Lung (tissue), 12 donors: Measurements from ENCODE around the gene ZNF460. TPM values are rescaled to one million over a fixed set of nuclear protein-coding genes. Genes with fewer than 3 reads are reported as not detected.

Source experiments
- ATAC-seq: fragments of 200-7000 bp; cut with Tn5 transposase; one replicate; pipeline ENCODE4 v1.9.1; 2020; ENCODE audit warnings: moderate number of reproducible peaks; ENCODE audit not compliant: insufficient read depth, low FRiP score
- DNase-seq, 3 donors: peaks; one replicate each; pipeline ENCODE4 v3.0.0-alpha.2; 2013 to 2017
- H3K27ac ChIP-seq, 2 donors: one replicate each; pipeline ENCODE4 v1.5.1; 2013; ENCODE audit warnings: mild to moderate bottlenecking in 2 of 2, moderate library complexity in 2 of 2, control low read depth in 1 of 2, inconsistent platforms in 1 of 2, low read depth in 1 of 2, low read length in 1 of 2
- H3K27me3 ChIP-seq, 3 donors: one replicate each; pipeline ENCODE4 v1.5.1; 2013; ENCODE audit warnings: low read length in 2 of 3; ENCODE audit not compliant: control insufficient read depth in 3 of 3, insufficient read depth in 3 of 3
- H3K36me3 ChIP-seq, 4 donors: one replicate each; pipeline ENCODE4 v1.5.1; 2013; ENCODE audit warnings: low read length in 4 of 4, mild to moderate bottlenecking in 1 of 4, moderate library complexity in 1 of 4; ENCODE audit not compliant: control insufficient read depth in 4 of 4, insufficient read depth in 4 of 4
- H3K4me1 ChIP-seq, 5 donors: one replicate each; pipeline ENCODE4 v1.5.1; 2013; ENCODE audit warnings: low read length in 5 of 5, mild to moderate bottlenecking in 2 of 5, moderate library complexity in 1 of 5; ENCODE audit not compliant: control insufficient read depth in 5 of 5, insufficient read depth in 5 of 5
- H3K4me3 ChIP-seq: one replicate; pipeline ENCODE4 v1.5.1; 2013; ENCODE audit warnings: mild to moderate bottlenecking, control low read depth, moderate library complexity
- H3K9ac ChIP-seq, 2 donors: one replicate each; pipeline ENCODE4 v1.5.1; 2013; ENCODE audit warnings: low read length in 2 of 2, control low read depth in 1 of 2; ENCODE audit not compliant: insufficient read depth in 1 of 2
- H3K9me3 ChIP-seq, 4 donors: one replicate each; pipeline ENCODE4 v1.5.1; 2013; ENCODE audit warnings: low read length in 3 of 4, mild to moderate bottlenecking in 1 of 4, moderate library complexity in 1 of 4; ENCODE audit not compliant: control insufficient read depth in 4 of 4, insufficient read depth in 3 of 4
- CTCF ChIP-seq: IDR thresholded peaks from 2 replicates; pipeline ENCODE4 v1.5.1; 2012; ENCODE audit warnings: mild to moderate bottlenecking; ENCODE audit errors: control extremely low read depth, extremely low read depth
- WGBS, 2 donors: extraction: QIAGEN DNeasy Blood & Tissue Kit; methylation state at CpG; one replicate each; pipeline ENCODE4 v1.1.7; 2013; 5-methylcytosine and 5-hydroxymethylcytosine counted together
- polyA plus RNA-seq, 2 donors: library from polyadenylated mRNA; stranded (reverse); fragments of 200-250 nt; gene quantifications; one replicate each; pipeline ENCODE4 v1.2.1, GENCODE V29; 2013
- total RNA-seq, 2 donors: library from RNA; depleted of rRNA in 1 of 2; stranded (reverse); fragments of >200 nt in 1 of 2; gene quantifications; one replicate each; pipeline ENCODE4 v1.2.1, GENCODE V29; 2014 to 2021
- donor health status: control.
- donor health status: control.
- donor health status: Bipolar disorder and iron deficiency.
- donor health status: healthy.
- donor health status: DM: yes; HTN: yes; CAD: no.

The ZNF460 gene
- total and polyA plus RNA-seq, 4 donors: 1.2 to 113 (median 29.0) TPM

- no peak for ATAC-seq
Measured at GRCh38 chr19:57308514-57308913, 28.2 kb downstream of the ZNF460 start.

GRCh38 chr19:57310792-57311191 is 30.5 kb downstream of the ZNF460 start:
- H3K4me3 ChIP-seq: no peak overlapping the region
- H3K27ac ChIP-seq: no peak overlapping the region
- peaks cover 0 to 3% (median 0%) of the 10 kb centered on the region in 4 donors for H3K9me3 ChIP-seq
- no peak for TF ChIP-seq CTCF
- H3K4me1 ChIP-seq: no peaks in the 10 kb centered on the region
- H3K27me3 ChIP-seq: peaks cover 0 to 20% (median 10%) of the 10 kb centered on the region in 3 donors
- no peak for ATAC-seq
- H3K9ac ChIP-seq: no peak overlapping the region
- H3K36me3 ChIP-seq: no peaks in the 10 kb centered on the region
- 73 to 74% methylated on average over 2 of the region's 2 CpGs for WGBS, 2 donors
- DNase-seq: no peak

More at GRCh38 chr19:57308514-57308913, 28.2 kb downstream of the ZNF460 start:
- Histone ChIP-seq H3K4me3 (no peak overlapping the region), H3K27me3 (peaks cover 0 to 9% (median 3%) of the 10 kb centered on the region in 3 donors), H3K9me3 (peaks cover 0 to 3% (median 0%) of the 10 kb centered on the region in 4 donors), H3K4me1 (no peaks in the 10 kb centered on the region), H3K9ac (no peak overlapping the region), H3K36me3 (peaks cover 0 to 3% (median 2%) of the 10 kb centered on the region in 4 donors), H3K27ac (no peak overlapping the region)
- no peak for DNase-seq
- TF ChIP-seq CTCF: no peak

GRCh38 chr19:57314146-57314545 is 33.9 kb downstream of the ZNF460 start:
- TF ChIP-seq CTCF: no peak
- DNase-seq: no peak
- H3K9ac ChIP-seq: no peak overlapping the region
- H3K9me3 ChIP-seq: peaks cover 0 to 9% (median 0%) of the 10 kb centered on the region in 4 donors
- peaks cover 0 to 41% (median 29%) of the 10 kb centered on the region in 3 donors for H3K27me3 ChIP-seq
- H3K27ac ChIP-seq: no peak overlapping the region
- no peaks in the 10 kb centered on the region for H3K4me1 ChIP-seq
- ATAC-seq: no peak
- whole genome bisulfite sequencing, 2 donors: 72 to 74% methylated on average over 4 of the region's 4 CpGs
- no peaks in the 10 kb centered on the region for H3K36me3 ChIP-seq
- no peak overlapping the region for H3K4me3 ChIP-seq

- DNase-seq (no peak), ATAC-seq (no peak)
- Histone ChIP-seq H3K27me3 (peaks cover 0 to 34% (median 29%) of the 10 kb centered on the region in 3 donors), H3K4me3 (no peak overlapping the region), H3K9me3 (peaks cover 0 to 15% (median 0%) of the 10 kb centered on the region in 4 donors), H3K27ac (no peak overlapping the region), H3K36me3 (peaks cover 0 to 4% (median 0%) of the 10 kb centered on the region in 4 donors), H3K4me1 (peaks cover 4 to 12% (median 10%) of the 10 kb centered on the region in 5 donors), H3K9ac (no peak overlapping the region)
- TF ChIP-seq CTCF: no peak
- 11 to 17% methylated on average over 29 of the region's 29 CpGs for WGBS, 2 donors
Measured at GRCh38 chr19:57317503-57317902, 37.2 kb downstream of the ZNF460 start.
